Neural progenitor cell (in vitro differentiated cells): Measurements from ENCODE around the gene CYGB.

ENCODE experiments used
- CTCF ChIP-seq: fragments of 200-600 bp; sonication (generic); IDR thresholded peaks from 2 replicates; pipeline ENCODE4 v1.5.1; 2017; ENCODE audit warnings: antibody characterized with exemption, mild to moderate bottlenecking
- EZH2 ChIP-seq: fragments of 200-600 bp; sonication (generic); IDR thresholded peaks from 2 replicates; pipeline ENCODE4 v1.6.1; 2017; ENCODE audit warnings: antibody characterized with exemption, mild to moderate bottlenecking, moderate library complexity
- EZH2phosphoT487 ChIP-seq: fragments of 200-600 bp; sonication (generic); IDR thresholded peaks from 2 replicates; pipeline ENCODE4 v1.6.1; 2017; ENCODE audit warnings: antibody characterized with exemption

GRCh38 chr17:76536511-76537287, 810 bp downstream of the CYGB start:
- TF ChIP-seq CTCF, result no peak
- TF ChIP-seq EZH2, result no peak
- TF ChIP-seq EZH2phosphoT487, result no peak
